Stimulated activated CD8-positive, alpha-beta memory T cell treated with anti-CD3 and anti-CD28 coated beads, Interleukin-15, amount 100 ng/mL, for 1 hour (primary cell): Measurements from ENCODE around the gene PHF12.
A peak's percentile ranks its signal among the peaks of the same experiment; 100 is the strongest.

ENCODE experiments used
- DNase-seq: peaks from one replicate; pipeline ENCODE4 v3.0.0-alpha.2; 2020; ENCODE audit warnings: low read depth

PHF12 gene

GRCh38 chr17:28951428-28951990 lies at the start of gene PHF12:
TSS of gene PHF12 (minus strand) at chr17:28951518. CDS start at chr17:28950960, 558 bp downstream.
- peak; percentile 99 for DNase-seq

- DNase-seq: no peak
Measured at GRCh38 chr17:29000973-29001372, 49.7 kb upstream of the PHF12 start.

- no peak for DNase-seq
Measured at GRCh38 chr17:28999206-28999605, 47.9 kb upstream of the PHF12 start.

GRCh38 chr17:28997806-28998205 lies 46.5 kb upstream of the PHF12 start:
- DNase-seq: no peak

GRCh38 chr17:28996554-28997096 lies 45.3 kb upstream of the PHF12 start:
- no peak for DNase-seq

- DNase-seq: no peak
Measured at GRCh38 chr17:28993645-28994426, 42.5 kb upstream of the PHF12 start.

GRCh38 chr17:28992625-28993600 lies 41.6 kb upstream of the PHF12 start:
- DNase-seq: no peak

- no peak for DNase-seq
Measured at GRCh38 chr17:28992185-28992584, 40.9 kb upstream of the PHF12 start.

- DNase-seq: no peak
Measured at GRCh38 chr17:28991779-28992178, 40.5 kb upstream of the PHF12 start.

GRCh38 chr17:28989028-28989427 lies 37.7 kb upstream of the PHF12 start:
- DNase-seq: no peak

GRCh38 chr17:28988475-28988874 lies 37.2 kb upstream of the PHF12 start:
- DNase-seq: no peak

- no peak for DNase-seq
Measured at GRCh38 chr17:28986714-28987655, 35.7 kb upstream of the PHF12 start.

GRCh38 chr17:28985950-28986713 lies 34.8 kb upstream of the PHF12 start:
- DNase-seq: no peak

GRCh38 chr17:28983286-28984230 lies 32.2 kb upstream of the PHF12 start:
- no peak for DNase-seq

GRCh38 chr17:28982131-28982793 lies 30.9 kb upstream of the PHF12 start:
- peak; percentile 30 for DNase-seq

- no peak for DNase-seq
Measured at GRCh38 chr17:28978356-28978964, 27.1 kb upstream of the PHF12 start.

- DNase-seq: no peak
Measured at GRCh38 chr17:28977659-28978355, 26.5 kb upstream of the PHF12 start.

- no peak for DNase-seq
Measured at GRCh38 chr17:28975646-28976045, 24.3 kb upstream of the PHF12 start.
